Measurements from ENCODE around the gene ACO1.

The ACO1 gene

DNA sequence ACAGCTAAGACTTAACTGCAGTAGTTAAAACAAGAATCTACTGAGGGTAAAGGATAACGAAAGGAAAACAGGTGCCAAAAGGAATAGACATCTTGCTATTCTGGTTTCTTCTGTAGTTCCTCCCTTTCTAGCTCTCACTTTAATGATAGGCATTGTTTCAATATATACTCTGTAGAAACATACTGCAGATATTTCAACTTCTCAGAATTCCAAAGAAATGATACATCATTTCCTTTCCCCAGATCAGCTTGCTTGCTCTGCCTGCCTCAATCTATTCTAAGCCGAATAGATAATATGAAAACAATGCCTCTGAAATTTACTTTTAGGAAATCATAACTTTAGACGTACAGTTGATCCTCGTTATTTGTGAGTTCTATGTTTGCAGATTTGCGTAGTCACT, 46.3 kb downstream of the ACO1 start:
- no peak overlapping the region for H3K9ac ChIP-seq (ENCODE audit: low read length)
- no peak for TF ChIP-seq EZH2 (IDR thresholded peaks at IDR 0.05; ENCODE audit: borderline replicate concordance, low read length)
- TF ChIP-seq, protein P1, sequence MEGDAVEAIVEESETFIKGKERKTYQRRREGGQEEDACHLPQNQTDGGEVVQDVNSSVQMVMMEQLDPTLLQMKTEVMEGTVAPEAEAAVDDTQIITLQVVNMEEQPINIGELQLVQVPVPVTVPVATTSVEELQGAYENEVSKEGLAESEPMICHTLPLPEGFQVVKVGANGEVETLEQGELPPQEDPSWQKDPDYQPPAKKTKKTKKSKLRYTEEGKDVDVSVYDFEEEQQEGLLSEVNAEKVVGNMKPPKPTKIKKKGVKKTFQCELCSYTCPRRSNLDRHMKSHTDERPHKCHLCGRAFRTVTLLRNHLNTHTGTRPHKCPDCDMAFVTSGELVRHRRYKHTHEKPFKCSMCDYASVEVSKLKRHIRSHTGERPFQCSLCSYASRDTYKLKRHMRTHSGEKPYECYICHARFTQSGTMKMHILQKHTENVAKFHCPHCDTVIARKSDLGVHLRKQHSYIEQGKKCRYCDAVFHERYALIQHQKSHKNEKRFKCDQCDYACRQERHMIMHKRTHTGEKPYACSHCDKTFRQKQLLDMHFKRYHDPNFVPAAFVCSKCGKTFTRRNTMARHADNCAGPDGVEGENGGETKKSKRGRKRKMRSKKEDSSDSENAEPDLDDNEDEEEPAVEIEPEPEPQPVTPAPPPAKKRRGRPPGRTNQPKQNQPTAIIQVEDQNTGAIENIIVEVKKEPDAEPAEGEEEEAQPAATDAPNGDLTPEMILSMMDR (IDR thresholded peaks at IDR 0.05; ENCODE audit: low read length) = no peak
- no peak overlapping the region for H3K27ac ChIP-seq (ENCODE audit: low read depth, low read length, poor library complexity, severe bottlenecking)
- H3K79me2 ChIP-seq (ENCODE audit: insufficient read depth, low read length) = no peaks in the 10 kb centered on the region
- no peaks in the 10 kb centered on the region for H4K20me1 ChIP-seq (ENCODE audit: insufficient read depth, low read length)
- no peak overlapping the region for H3K4me3 ChIP-seq (ENCODE audit: low read depth, low read length, poor library complexity, severe bottlenecking)
- no peaks in the 10 kb centered on the region for H3F3A ChIP-seq (ENCODE audit: insufficient read depth, low read length)
- no peak overlapping the region for H3K4me2 ChIP-seq (ENCODE audit: low read length)
- no peaks in the 10 kb centered on the region for H3K27me3 ChIP-seq (ENCODE audit: insufficient read depth, low read length)
- H3K36me3 ChIP-seq (ENCODE audit: insufficient read depth, low read length) = peaks cover 9% of the 10 kb centered on the region; the same call in 1 of the 2 replicates
- no peaks in the 10 kb centered on the region for H3K9me2 ChIP-seq (ENCODE audit: low read depth, low read length)
- H2AFZ ChIP-seq (ENCODE audit: low read length) = no peak overlapping the region
- no peaks in the 10 kb centered on the region for H3K9me3 ChIP-seq (ENCODE audit: low read length)
- no peaks in the 10 kb centered on the region for H3K4me1 ChIP-seq (ENCODE audit: insufficient read depth, low read length, severe bottlenecking)

DNA sequence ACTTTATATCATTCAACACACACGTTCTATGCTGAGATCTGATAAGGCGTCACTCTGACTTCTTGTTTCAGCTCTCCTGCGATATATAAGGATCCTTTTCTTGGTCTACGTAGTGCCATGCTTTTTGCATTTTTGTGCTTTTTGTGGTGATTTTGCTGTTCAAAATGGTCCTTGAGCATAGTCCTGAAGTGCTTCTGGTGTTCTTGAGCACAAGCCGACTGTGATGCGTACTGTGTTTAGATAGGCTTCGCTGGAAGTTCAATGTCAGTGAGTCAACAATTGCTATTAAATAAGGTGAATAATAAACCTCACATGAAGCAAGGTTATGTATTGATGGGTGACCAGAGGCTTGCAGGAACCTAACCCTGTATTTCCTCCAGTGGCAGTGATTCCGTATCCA, 46.8 kb downstream of the ACO1 start:
- Histone ChIP-seq H3F3A (ENCODE audit: insufficient read depth, low read length) (no peaks in the 10 kb centered on the region), H4K20me1 (ENCODE audit: insufficient read depth, low read length) (no peaks in the 10 kb centered on the region), H3K4me1 (ENCODE audit: insufficient read depth, low read length, severe bottlenecking) (no peaks in the 10 kb centered on the region), H3K9ac (ENCODE audit: low read length) (no peak overlapping the region), H3K4me2 (ENCODE audit: low read length) (no peak overlapping the region), H3K9me3 (ENCODE audit: low read length) (no peaks in the 10 kb centered on the region), H3K4me3 (ENCODE audit: low read depth, low read length, poor library complexity, severe bottlenecking) (no peak overlapping the region), H3K9me2 (ENCODE audit: low read depth, low read length) (no peaks in the 10 kb centered on the region), H3K36me3 (ENCODE audit: insufficient read depth, low read length) (peaks cover 5% of the 10 kb centered on the region; the same call in 1 of the 2 replicates), H2AFZ (ENCODE audit: low read length) (no peak overlapping the region), H3K27ac (ENCODE audit: low read depth, low read length, poor library complexity, severe bottlenecking) (no peak overlapping the region), H3K79me2 (ENCODE audit: insufficient read depth, low read length) (no peaks in the 10 kb centered on the region), H3K27me3 (ENCODE audit: insufficient read depth, low read length) (no peaks in the 10 kb centered on the region)
- no peak for TF ChIP-seq EZH2 (IDR thresholded peaks at IDR 0.05; ENCODE audit: borderline replicate concordance, low read length)
- TF ChIP-seq, protein P1 (IDR thresholded peaks at IDR 0.05; ENCODE audit: low read length) = no peak

DNA sequence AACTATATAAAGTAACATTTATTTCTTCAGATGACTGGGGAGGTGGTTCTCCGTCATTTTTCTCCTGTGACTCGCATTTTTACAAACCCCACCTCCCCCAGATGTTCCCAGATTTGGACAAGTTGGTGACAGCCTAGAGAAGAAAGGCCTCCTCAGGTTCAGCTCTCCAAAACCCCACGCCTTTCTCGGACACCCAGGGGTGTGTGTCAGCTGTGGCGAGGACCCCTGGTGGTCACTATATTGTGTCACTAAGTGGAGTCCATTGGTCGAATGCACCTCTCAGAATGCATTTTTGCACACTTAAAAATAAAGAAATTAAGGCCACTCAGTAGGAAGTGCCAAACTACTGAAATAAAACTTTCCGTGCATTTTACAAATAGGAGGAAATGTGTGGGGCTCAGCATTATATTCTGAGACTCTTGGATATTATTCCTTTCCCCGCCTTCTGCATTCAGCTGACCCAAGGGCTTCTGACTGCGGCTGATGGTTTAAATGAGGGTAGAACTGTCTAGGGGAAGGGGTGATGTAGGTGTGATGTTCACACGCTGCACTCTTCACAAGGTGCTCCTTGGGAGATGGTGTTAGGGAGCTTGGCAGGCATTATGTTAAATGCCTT, 47.6 kb downstream of the ACO1 start:
- no peaks in the 10 kb centered on the region for H3F3A ChIP-seq (ENCODE audit: insufficient read depth, low read length)
- no peaks in the 10 kb centered on the region for H3K79me2 ChIP-seq (ENCODE audit: insufficient read depth, low read length)
- no peaks in the 10 kb centered on the region for H3K9me3 ChIP-seq (ENCODE audit: low read length)
- H3K27me3 ChIP-seq (ENCODE audit: insufficient read depth, low read length) = no peaks in the 10 kb centered on the region
- no peak overlapping the region for H3K4me2 ChIP-seq (ENCODE audit: low read length)
- H3K27ac ChIP-seq (ENCODE audit: low read depth, low read length, poor library complexity, severe bottlenecking) = no peak overlapping the region
- H3K4me1 ChIP-seq (ENCODE audit: insufficient read depth, low read length, severe bottlenecking) = no peaks in the 10 kb centered on the region
- H3K4me3 ChIP-seq (ENCODE audit: low read depth, low read length, poor library complexity, severe bottlenecking) = no peak overlapping the region
- no peak overlapping the region for H2AFZ ChIP-seq (ENCODE audit: low read length)
- H4K20me1 ChIP-seq (ENCODE audit: insufficient read depth, low read length) = no peaks in the 10 kb centered on the region
- peaks cover 12% of the 10 kb centered on the region; the same call in 1 of the 2 replicates for H3K36me3 ChIP-seq (ENCODE audit: insufficient read depth, low read length)
- no peaks in the 10 kb centered on the region for H3K9me2 ChIP-seq (ENCODE audit: low read depth, low read length)
- no peak overlapping the region for H3K9ac ChIP-seq (ENCODE audit: low read length)
- TF ChIP-seq, protein P1 (IDR thresholded peaks at IDR 0.05; ENCODE audit: low read length) = peak; percentile 37; the same call in 1 of the 2 replicates
- no peak for TF ChIP-seq EZH2 (IDR thresholded peaks at IDR 0.05; ENCODE audit: borderline replicate concordance, low read length)

Measured in OCI-LY1 (cell line).